Smooth muscle cell of the coronary artery (primary cell): ENCODE data around the gene IKZF3. TPM values are rescaled to one million over a fixed set of nuclear protein-coding genes. Genes with fewer than 3 reads are reported as not detected.

Source experiments
- total RNA-seq: library from RNA; depleted of rRNA; stranded (reverse); fragments of >200 nt; gene quantifications from 2 replicates; pipeline ENCODE4 v1.2.3, GENCODE V29; 2014; ENCODE audit warnings: low replicate concordance

IKZF3 gene
- not detected in 2 replicates for total RNA-seq

DNA sequence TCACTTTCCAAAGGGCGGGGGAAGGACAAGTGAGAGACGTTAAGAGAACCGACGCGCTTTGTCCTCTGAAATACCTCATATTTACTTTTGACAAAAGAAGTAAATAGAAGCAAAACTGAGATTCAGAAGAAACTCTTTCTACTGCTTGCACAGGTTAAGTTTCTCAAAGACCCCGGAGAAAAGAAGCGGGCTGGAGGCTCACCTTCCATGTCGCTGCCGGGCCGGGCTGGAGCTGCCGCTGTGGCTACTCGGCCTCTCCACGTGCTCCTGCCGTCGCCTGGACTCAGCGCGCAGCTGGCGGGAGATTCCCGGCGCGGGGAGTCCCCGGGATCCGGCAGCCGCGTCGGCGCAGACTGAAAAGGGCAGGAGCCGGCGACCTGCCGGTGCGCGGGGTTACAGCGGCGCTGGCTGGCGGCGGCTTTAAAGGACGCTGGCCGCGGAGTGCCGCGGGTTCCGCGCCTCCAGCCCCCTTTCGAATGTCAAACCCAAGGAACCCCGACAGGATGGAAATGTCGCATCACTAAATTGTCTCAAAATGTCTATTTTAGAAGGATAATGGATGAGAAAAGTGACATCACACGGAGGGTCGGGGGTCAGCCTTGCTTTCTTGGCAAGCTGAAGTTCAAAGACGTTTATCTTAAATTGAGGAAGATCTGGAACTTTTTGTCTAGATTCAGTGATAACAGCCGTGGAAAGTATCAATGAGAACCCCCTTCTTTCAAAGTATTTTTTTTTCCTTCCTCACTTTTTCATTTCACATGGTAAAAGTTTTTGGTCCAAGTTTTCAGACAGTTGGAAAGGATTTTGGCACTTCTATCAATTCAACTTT lies at the start of gene IKZF3:
TSS of gene IKZF3 (minus strand) at position 395 of the 829 bp plus-strand sequence. CDS start at position 209, 186 bp downstream.

GRCh38 chr17:39867880-39868553 lies 3.9 kb upstream of the IKZF3 start, which contains the start of gene ZPBP2:
TSS of gene ZPBP2 (plus strand) at chr17:39868202. CDS start at chr17:39868355, 153 bp downstream.

DNA sequence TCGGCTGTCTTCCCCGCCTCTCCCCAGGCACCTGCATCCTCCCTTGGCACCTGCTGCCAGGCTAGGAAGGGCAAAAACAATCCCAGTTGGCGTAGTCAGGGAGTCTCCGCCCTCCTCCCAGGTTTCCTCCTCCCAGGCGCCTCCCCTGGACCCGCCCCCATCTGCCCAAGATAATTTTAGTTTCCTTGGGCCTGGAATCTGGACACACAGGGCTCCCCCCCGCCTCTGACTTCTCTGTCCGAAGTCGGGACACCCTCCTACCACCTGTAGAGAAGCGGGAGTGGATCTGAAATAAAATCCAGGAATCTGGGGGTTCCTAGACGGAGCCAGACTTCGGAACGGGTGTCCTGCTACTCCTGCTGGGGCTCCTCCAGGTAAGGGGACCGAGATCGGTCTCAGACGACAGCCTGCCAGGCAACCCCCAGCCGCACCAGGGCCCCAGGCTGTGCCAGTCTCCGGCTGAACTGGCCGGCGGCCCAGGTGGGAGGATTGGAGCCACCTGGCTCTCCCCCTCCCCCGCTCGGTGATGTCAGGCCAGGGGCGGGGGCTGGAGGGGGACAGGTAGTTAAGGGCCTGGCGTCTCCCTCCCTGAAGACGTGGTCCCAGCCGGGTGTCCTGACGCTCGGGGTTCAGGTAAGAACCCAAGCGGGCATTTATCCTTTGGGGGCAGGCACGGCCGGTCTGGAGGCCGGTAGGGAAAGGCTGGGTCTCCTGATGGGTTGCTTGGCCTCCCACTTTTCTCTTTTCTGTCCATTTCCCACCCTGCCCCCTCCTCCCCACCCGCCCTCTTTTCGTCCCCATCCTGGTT lies 126.1 kb downstream of the IKZF3 start, which contains the start of gene GRB7:
TSS of gene GRB7 (plus strand) at position 179 of the 808 bp plus-strand sequence. CDS start 4,364 bp downstream, outside the sequence.

GRCh38 chr17:39730095-39730921 lies 133.8 kb downstream of the IKZF3 start, which contains the start of gene MIEN1:
TSS of gene MIEN1 (minus strand) at chr17:39730532. CDS start at chr17:39730495, 37 bp downstream.

Other genes with a start within 250 kb of the IKZF3 start
- 3.0 TPM in 1 of 2 replicates, not detected in the other for gene PPP1R1B, start 237.4 kb downstream of the IKZF3 start, total RNA-seq
- gene STARD3, start 227.2 kb downstream of the IKZF3 start, total RNA-seq: 18.4 and 49.3 TPM in 2 replicates
- gene TCAP, start 199.0 kb downstream of the IKZF3 start, total RNA-seq: 0.23 and 0.70 TPM in 2 replicates
- not detected in 2 replicates for gene PNMT, start 195.9 kb downstream of the IKZF3 start, total RNA-seq
- gene PGAP3, start 176.3 kb downstream of the IKZF3 start, total RNA-seq: 8.3 and 19.9 TPM in 2 replicates
- 33.8 and 34.5 TPM in 2 replicates for gene ERBB2, start 164.2 kb downstream of the IKZF3 start, total RNA-seq
- gene MIEN1, start 133.8 kb downstream of the IKZF3 start, total RNA-seq: 8.7 and 21.0 TPM in 2 replicates
- under 0.01 and 0.60 TPM in 2 replicates for gene GRB7, start 126.4 kb downstream of the IKZF3 start, total RNA-seq
- not detected in 2 replicates for gene ZPBP2, start 3.9 kb upstream of the IKZF3 start, total RNA-seq
- 6.0 and 8.0 TPM in 2 replicates for gene GSDMB, start 54.3 kb upstream of the IKZF3 start, total RNA-seq
- gene ORMDL3, start 63.3 kb upstream of the IKZF3 start, total RNA-seq: 107 and 108 TPM in 2 replicates
- gene LRRC3C, start 63.4 kb upstream of the IKZF3 start, total RNA-seq: not detected in 2 replicates
- not detected in 2 replicates for gene GSDMA, start 98.7 kb upstream of the IKZF3 start, total RNA-seq
- 57.9 and 103 TPM in 2 replicates for gene PSMD3, start 116.5 kb upstream of the IKZF3 start, total RNA-seq
- 0.08 TPM in 1 of 2 replicates, not detected in the other for gene CSF3, start 151.1 kb upstream of the IKZF3 start, total RNA-seq
- gene MED24, start 190.1 kb upstream of the IKZF3 start, total RNA-seq: 26.2 and 37.4 TPM in 2 replicates
- 18.9 and 52.8 TPM in 2 replicates for gene THRA, start 198.7 kb upstream of the IKZF3 start, total RNA-seq
- gene NR1D1, start 236.3 kb upstream of the IKZF3 start, total RNA-seq: 0.90 and 0.94 TPM in 2 replicates